Muscle layer of colon (tissue), 2 donors: Measurements from ENCODE around the gene TFCP2.
"Not testable (repeated sequence)": the region's sequence is repeated elsewhere in the genome, so short reads cannot be mapped to it uniquely, and the experiment has no call there.

Source experiments
- H3K27ac ChIP-seq: one replicate; pipeline ENCODE4 v1.7.0; 2013; ENCODE audit warnings: low read depth, mild to moderate bottlenecking, low read length, moderate library complexity
- H3K27me3 ChIP-seq, 2 donors: one replicate each; pipeline ENCODE4 v1.7.0; 2013; ENCODE audit warnings: low read length in 2 of 2, mild to moderate bottlenecking in 2 of 2; ENCODE audit not compliant: insufficient read depth in 2 of 2, control insufficient read depth in 1 of 2
- H3K36me3 ChIP-seq: one replicate; pipeline ENCODE4 v1.7.0; 2013; ENCODE audit warnings: mild to moderate bottlenecking, low read length; ENCODE audit not compliant: insufficient read depth
- H3K4me1 ChIP-seq: one replicate; pipeline ENCODE4 v1.7.0; 2013; ENCODE audit warnings: mild to moderate bottlenecking, low read length; ENCODE audit not compliant: insufficient read depth
- H3K4me3 ChIP-seq, 2 donors: one replicate each; pipeline ENCODE4 v1.7.0; 2013; ENCODE audit warnings: low read length in 2 of 2, low read depth in 1 of 2, mild to moderate bottlenecking in 1 of 2, moderate library complexity in 1 of 2
- H3K9ac ChIP-seq: one replicate; pipeline ENCODE4 v1.7.0; 2013; ENCODE audit warnings: low read length
- H3K9me3 ChIP-seq: one replicate; pipeline ENCODE4 v1.7.0; 2013; ENCODE audit warnings: mild to moderate bottlenecking, low read length
- donor health status: abdominal sarcoma.
- donor health status: Adenocarcinoma of cecum.

Gene TFCP2

GRCh38 chr12:51090705-51091229 is 82.2 kb downstream of the TFCP2 start:
- Histone ChIP-seq H3K9ac (no peak overlapping the region), H3K4me3 (no peak overlapping the region), H3K27ac (no peak overlapping the region), H3K4me1 (no peaks in the 10 kb centered on the region), H3K36me3 (peaks cover 9% of the 10 kb centered on the region), H3K9me3 (no peaks in the 10 kb centered on the region), H3K27me3 (no peaks in the 10 kb centered on the region)

- Histone ChIP-seq H3K9me3 (no peaks in the 10 kb centered on the region), H3K4me3 (no peak overlapping the region), H3K27me3 (no peaks in the 10 kb centered on the region), H3K36me3 (no peaks in the 10 kb centered on the region), H3K9ac (no peak overlapping the region), H3K4me1 (no peaks in the 10 kb centered on the region), H3K27ac (no peak overlapping the region)
Measured at GRCh38 chr12:51087818-51088217, 85.1 kb downstream of the TFCP2 start.

- Histone ChIP-seq H3K4me3 (no peak overlapping the region), H3K4me1 (peaks cover 6% of the 10 kb centered on the region), H3K27ac (no peak overlapping the region), H3K9me3 (no peaks in the 10 kb centered on the region), H3K9ac (no peak overlapping the region), H3K36me3 (no peaks in the 10 kb centered on the region), H3K27me3 (no peaks in the 10 kb centered on the region)
Measured at GRCh38 chr12:51086933-51087332, 86.0 kb downstream of the TFCP2 start.

GRCh38 chr12:51085757-51086156 is 87.2 kb downstream of the TFCP2 start:
- no peak overlapping the region for H3K9ac ChIP-seq
- H3K4me1 ChIP-seq: peaks cover 13% of the 10 kb centered on the region
- H3K36me3 ChIP-seq: no peaks in the 10 kb centered on the region
- no peaks in the 10 kb centered on the region for H3K9me3 ChIP-seq
- no peak overlapping the region for H3K27ac ChIP-seq
- H3K4me3 ChIP-seq: no peak overlapping the region
- H3K27me3 ChIP-seq: no peaks in the 10 kb centered on the region

- Histone ChIP-seq H3K9ac (peak within 1 kb of the TSS; percentile 56), H3K4me1 (peaks cover 13% of the 10 kb centered on the region), H3K4me3 (peak within 1 kb of the TSS; percentile 68 to 89), H3K9me3 (no peaks in the 10 kb centered on the region), H3K36me3 (no peaks in the 10 kb centered on the region), H3K27ac (peak within 1 kb of the TSS; percentile 99), H3K27me3 (no peaks in the 10 kb centered on the region)
Measured at GRCh38 chr12:51083126-51083833, 89.7 kb downstream of the TFCP2 start, which contains the start of gene CSRNP2. TSS of gene CSRNP2 (minus strand) at chr12:51083596. CDS start at chr12:51076561, 7,035 bp downstream.

GRCh38 chr12:51082561-51083125 is 90.3 kb downstream of the TFCP2 start:
- Histone ChIP-seq H3K9ac (peak overlapping the region; percentile 56), H3K9me3 (no peaks in the 10 kb centered on the region), H3K36me3 (no peaks in the 10 kb centered on the region), H3K4me1 (peaks cover 18% of the 10 kb centered on the region), H3K27me3 (no peaks in the 10 kb centered on the region), H3K27ac (peak overlapping the region; percentile 99), H3K4me3 (peak overlapping the region; percentile 68 to 89)

GRCh38 chr12:51081421-51081820 is 91.5 kb downstream of the TFCP2 start:
- Histone ChIP-seq H3K4me3 (no peak overlapping the region), H3K27ac (peak overlapping the region; percentile 21), H3K9ac (no peak overlapping the region), H3K36me3 (no peaks in the 10 kb centered on the region), H3K9me3 (no peaks in the 10 kb centered on the region), H3K4me1 (peaks cover 20% of the 10 kb centered on the region), H3K27me3 (no peaks in the 10 kb centered on the region)

GRCh38 chr12:51080136-51080535 is 92.8 kb downstream of the TFCP2 start:
- no peak overlapping the region for H3K9ac ChIP-seq
- H3K27ac ChIP-seq: no peak overlapping the region
- no peak overlapping the region for H3K4me3 ChIP-seq

GRCh38 chr12:51078866-51079265 is 94.1 kb downstream of the TFCP2 start:
- H3K27ac ChIP-seq, H3K4me3 ChIP-seq, H3K27me3 ChIP-seq, H3K9me3 ChIP-seq, H3K36me3 ChIP-seq, H3K9ac ChIP-seq: not testable (repeated sequence)
- H3K4me1 ChIP-seq: peaks cover 20% of the 10 kb centered on the region

More at GRCh38 chr12:51080136-51080535, 92.8 kb downstream of the TFCP2 start:
- H3K27me3 ChIP-seq: no peaks in the 10 kb centered on the region
- no peaks in the 10 kb centered on the region for H3K36me3 ChIP-seq
- no peaks in the 10 kb centered on the region for H3K9me3 ChIP-seq
- peaks cover 20% of the 10 kb centered on the region for H3K4me1 ChIP-seq

- H3K9ac ChIP-seq, H3K4me3 ChIP-seq, H3K27ac ChIP-seq, H3K27me3 ChIP-seq, H3K36me3 ChIP-seq, H3K9me3 ChIP-seq: not testable (repeated sequence)
- peaks cover 20% of the 10 kb centered on the region for H3K4me1 ChIP-seq
Measured at GRCh38 chr12:51078346-51078745, 94.6 kb downstream of the TFCP2 start.

- Histone ChIP-seq H3K27ac (no peak overlapping the region), H3K36me3 (peaks cover 9% of the 10 kb centered on the region), H3K9me3 (no peaks in the 10 kb centered on the region), H3K9ac (no peak overlapping the region), H3K27me3 (no peaks in the 10 kb centered on the region), H3K4me1 (peaks cover 20% of the 10 kb centered on the region), H3K4me3 (no peak overlapping the region)
Measured at GRCh38 chr12:51077930-51078329, 95.0 kb downstream of the TFCP2 start.
